GM12878 (cell line): Measurements from ENCODE around the gene MITF.

Experiments
- CTCF ChIP-seq, 3 experiments: IDR thresholded peaks in 2 of 3; conservative IDR thresholded peaks in 1 of 3; 2 replicates each; pipeline ENCODE4 v1.5.1; 2011; ENCODE audit warnings: low read depth in 3 of 3, low read length in 3 of 3, mild to moderate bottlenecking in 3 of 3, control low read depth in 2 of 3, moderate library complexity in 2 of 3, inconsistent platforms in 1 of 3, mixed read lengths in 1 of 3; ENCODE audit not compliant: control insufficient read depth in 2 of 3, insufficient read depth in 1 of 3; ENCODE audit errors: extremely low read depth in 1 of 3
- RAD21 ChIP-seq: IDR thresholded peaks from 2 replicates; pipeline ENCODE4 v1.6.1; 2011; ENCODE audit warnings: mild to moderate bottlenecking, low read depth, low read length, moderate library complexity; ENCODE audit not compliant: insufficient read depth

DNA sequence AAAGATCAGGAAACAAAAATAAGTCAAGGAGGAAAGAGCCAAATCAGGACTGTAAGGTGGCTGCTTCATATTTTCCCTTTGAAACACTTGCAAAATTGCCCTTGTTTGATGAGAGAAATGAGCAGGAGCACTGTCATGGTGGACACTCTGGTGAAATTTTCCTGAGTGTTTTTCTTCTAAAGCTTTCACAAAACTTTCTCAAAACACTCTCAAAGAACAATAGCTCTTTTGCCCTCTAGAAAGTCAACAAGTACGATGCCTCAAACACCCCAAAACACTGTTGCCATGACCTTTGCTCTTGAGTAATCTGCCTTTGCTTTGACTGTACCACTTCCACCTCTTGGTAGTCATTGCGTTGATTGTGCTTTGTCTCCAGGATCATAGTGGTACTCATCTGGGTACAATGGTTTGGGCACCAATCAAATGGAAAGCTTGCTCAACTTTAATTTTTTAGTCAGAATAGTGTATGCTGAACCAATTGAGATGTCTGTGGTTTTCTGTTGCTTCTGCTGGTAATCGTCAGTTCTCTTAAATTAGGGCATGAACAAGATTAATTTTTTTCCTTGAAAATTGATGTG is 13.2 kb upstream of the MITF start:
- TF ChIP-seq CTCF (IDR thresholded peaks at IDR 0.05 in 2 of 3, conservative IDR thresholded peaks at IDR 0.05 in 1 of 3; ENCODE audit: control insufficient read depth in 2 of 3, extremely low read depth in 1 of 3, insufficient read depth in 1 of 3, low read depth in 3 of 3, low read length in 3 of 3), result no peak
- no peak for TF ChIP-seq RAD21
